OCI-LY3 (cell line): Measurements from ENCODE around the gene TMEM190.

Source experiments
- H2AFZ ChIP-seq: fragments of 200-600, 300-600 bp; shearing (Covaris generic); 2 replicates; pipeline ENCODE4 v1.6.0; 2014; ENCODE audit warnings: antibody characterized with exemption, low read depth, low read length
- H3K27ac ChIP-seq: fragments of 200-600, 300-600 bp; sonication (generic); 2 replicates; pipeline ENCODE4 v1.5.1; 2014; ENCODE audit warnings: mild to moderate bottlenecking, low read length, moderate library complexity, mixed read lengths
- H3K27me3 ChIP-seq: fragments of 200-600, 300-600 bp; sonication (generic); 2 replicates; pipeline ENCODE4 v1.6.1; 2014; ENCODE audit warnings: low read depth, low read length, mixed read lengths
- H3K36me3 ChIP-seq: fragments of 200-600, 300-600 bp; sonication (generic); replicated peaks from 2 replicates; pipeline ENCODE3; 2014; ENCODE audit warnings: low read depth, low read length, mixed read lengths
- H3K4me1 ChIP-seq: fragments of 300-600, 200-600 bp; sonication (generic); 2 replicates; pipeline ENCODE4 v1.6.1; 2014; ENCODE audit warnings: low read length, mixed read lengths
- H3K4me2 ChIP-seq: fragments of 200-600, 300-600 bp; sonication (generic); 2 replicates; pipeline ENCODE4 v1.6.1; 2014; ENCODE audit warnings: low read length, mixed read lengths
- H3K4me3 ChIP-seq: fragments of 300-600, 200-600 bp; sonication (generic); 2 replicates; pipeline ENCODE4 v1.5.1; 2014; ENCODE audit warnings: antibody characterized with exemption, mild to moderate bottlenecking, low read length, moderate library complexity
- H3K79me2 ChIP-seq: fragments of 300-600, 200-600 bp; shearing (Covaris generic); 2 replicates; pipeline ENCODE4 v1.6.1; 2014; ENCODE audit warnings: mild to moderate bottlenecking, low read length, mixed read lengths
- H3K9ac ChIP-seq: fragments of 300-600, 200-600 bp; shearing (Covaris generic); 2 replicates; pipeline ENCODE4 v1.6.0; 2014; ENCODE audit warnings: mild to moderate bottlenecking, low read length, moderate library complexity
- H3K9me3 ChIP-seq: fragments of 200-600, 300-600 bp; shearing (Covaris generic); 2 replicates; pipeline ENCODE4 v1.6.1; 2014; ENCODE audit warnings: low read length, mixed read lengths; ENCODE audit not compliant: insufficient read depth
- H4K20me1 ChIP-seq: fragments of 200-600, 300-600 bp; sonication (generic); 2 replicates; pipeline ENCODE4 v1.6.1; 2016; ENCODE audit warnings: low read length, mixed read lengths; ENCODE audit not compliant: insufficient read depth
- EZH2phosphoT487 ChIP-seq: fragments of 200-600 bp; shearing (Covaris generic); IDR thresholded peaks from 2 replicates; pipeline ENCODE4 v1.6.1; 2018; ENCODE audit warnings: antibody characterized with exemption, mixed run types, low read depth
- TF ChIP-seq, protein P1 (sequence below): fragments of 200-600, 300-600 bp; sonication (generic); IDR thresholded peaks from 2 replicates; pipeline ENCODE4 v1.5.1; 2014; ENCODE audit warnings: antibody characterized with exemption, low read length, low read depth

TMEM190 gene

DNA sequence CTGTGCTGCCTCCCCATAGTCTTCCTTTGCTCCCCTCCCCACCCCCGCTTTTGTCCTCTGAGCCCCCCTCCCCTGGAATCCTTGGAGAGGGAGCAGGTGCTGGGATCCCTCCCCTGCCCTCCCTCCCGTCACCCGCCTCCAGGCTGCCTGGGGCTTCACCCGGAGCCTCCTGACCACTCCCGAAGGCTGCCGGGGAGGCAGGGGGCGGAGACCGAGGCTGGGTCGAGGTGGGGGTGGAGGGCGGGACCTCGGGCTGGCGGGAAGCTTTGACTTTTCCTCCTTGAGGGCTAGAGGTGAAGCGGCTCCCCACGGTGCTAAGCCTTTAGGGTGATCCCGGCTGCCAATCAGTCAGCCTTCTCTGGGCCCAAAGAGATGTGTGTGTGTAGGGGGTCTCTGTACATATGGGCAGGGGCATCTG, 35.4 kb upstream of the TMEM190 start:
- H3K9ac ChIP-seq: peak overlapping the region; percentile 94
- no peak overlapping the region for H2AFZ ChIP-seq
- H3K4me1 ChIP-seq: peaks cover 9% of the 10 kb centered on the region; the same call in 1 of the 2 replicates
- H4K20me1 ChIP-seq: no peaks in the 10 kb centered on the region
- peak overlapping the region; percentile 87 for H3K4me2 ChIP-seq
- TF ChIP-seq, protein P1, sequence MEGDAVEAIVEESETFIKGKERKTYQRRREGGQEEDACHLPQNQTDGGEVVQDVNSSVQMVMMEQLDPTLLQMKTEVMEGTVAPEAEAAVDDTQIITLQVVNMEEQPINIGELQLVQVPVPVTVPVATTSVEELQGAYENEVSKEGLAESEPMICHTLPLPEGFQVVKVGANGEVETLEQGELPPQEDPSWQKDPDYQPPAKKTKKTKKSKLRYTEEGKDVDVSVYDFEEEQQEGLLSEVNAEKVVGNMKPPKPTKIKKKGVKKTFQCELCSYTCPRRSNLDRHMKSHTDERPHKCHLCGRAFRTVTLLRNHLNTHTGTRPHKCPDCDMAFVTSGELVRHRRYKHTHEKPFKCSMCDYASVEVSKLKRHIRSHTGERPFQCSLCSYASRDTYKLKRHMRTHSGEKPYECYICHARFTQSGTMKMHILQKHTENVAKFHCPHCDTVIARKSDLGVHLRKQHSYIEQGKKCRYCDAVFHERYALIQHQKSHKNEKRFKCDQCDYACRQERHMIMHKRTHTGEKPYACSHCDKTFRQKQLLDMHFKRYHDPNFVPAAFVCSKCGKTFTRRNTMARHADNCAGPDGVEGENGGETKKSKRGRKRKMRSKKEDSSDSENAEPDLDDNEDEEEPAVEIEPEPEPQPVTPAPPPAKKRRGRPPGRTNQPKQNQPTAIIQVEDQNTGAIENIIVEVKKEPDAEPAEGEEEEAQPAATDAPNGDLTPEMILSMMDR: no peak
- no peak for TF ChIP-seq EZH2phosphoT487
- H3K27me3 ChIP-seq: peaks cover 8% of the 10 kb centered on the region; the same call in 1 of the 2 replicates
- peak overlapping the region; percentile 96 for H3K4me3 ChIP-seq
- peaks cover 5% of the 10 kb centered on the region for H3K36me3 ChIP-seq
- H3K9me3 ChIP-seq: no peaks in the 10 kb centered on the region
- H3K27ac ChIP-seq: no peak overlapping the region
- H3K79me2 ChIP-seq: peaks cover 8% of the 10 kb centered on the region; the same call in 1 of the 2 replicates

DNA sequence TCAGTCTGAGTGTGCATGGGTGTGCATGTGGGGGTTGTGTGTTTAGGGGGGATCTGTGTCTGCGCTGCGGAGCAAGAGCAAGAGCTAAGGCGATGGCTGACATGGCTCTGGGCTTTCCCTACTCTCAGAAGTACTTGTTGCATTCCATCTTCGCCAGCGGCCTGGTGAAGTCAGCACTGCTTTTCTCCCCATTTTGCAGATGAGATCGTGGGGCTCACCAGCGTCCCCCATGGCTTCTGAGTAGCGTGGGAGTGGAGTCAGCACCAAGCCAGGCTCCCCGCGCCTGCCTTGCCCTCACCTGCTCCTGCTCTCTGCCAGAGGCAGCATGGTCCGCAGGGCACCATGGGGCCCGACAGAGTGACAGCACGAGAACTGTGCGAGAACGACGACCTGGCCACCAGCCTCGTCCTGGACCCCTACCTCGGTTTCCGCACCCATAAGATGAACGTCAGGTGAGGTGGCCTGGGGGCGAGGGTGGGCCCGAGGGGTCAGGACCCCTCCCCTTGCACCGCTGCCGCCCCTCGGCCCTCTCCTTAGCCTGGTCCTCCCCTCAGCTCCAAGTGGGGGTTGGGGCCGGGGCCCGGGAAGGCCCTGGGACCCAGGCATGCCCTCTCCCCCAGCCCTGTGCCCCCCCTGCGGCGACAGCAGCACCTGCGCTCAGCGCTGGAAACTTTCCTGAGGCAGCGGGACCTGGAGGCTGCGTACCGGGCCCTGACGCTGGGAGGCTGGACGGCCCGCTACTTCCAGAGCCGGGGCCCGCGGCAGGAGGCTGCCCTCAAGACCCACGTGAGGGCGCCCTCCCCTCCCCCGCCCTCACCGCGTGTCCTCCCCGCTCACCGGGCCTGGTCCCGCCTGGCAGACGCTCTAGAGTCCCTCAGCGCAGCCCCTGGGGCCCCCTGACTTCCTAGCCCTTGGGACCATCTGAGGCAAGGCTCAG, 34.8 kb upstream of the TMEM190 start:
- Histone ChIP-seq H3K9ac (peak overlapping the region; percentile 94; the same call in 1 of the 2 replicates), H3K79me2 (peaks cover 8% of the 10 kb centered on the region; the same call in 1 of the 2 replicates), H3K4me2 (peak overlapping the region; percentile 87), H3K4me3 (peak overlapping the region; percentile 96), H3K27me3 (0 out of 2 replicates have a peak, but pooled peaks cover 4% of the 10 kb centered on the region), H3K4me1 (peaks cover 9% of the 10 kb centered on the region; the same call in 1 of the 2 replicates), H3K27ac (no peak overlapping the region), H2AFZ (no peak overlapping the region), H4K20me1 (no peaks in the 10 kb centered on the region), H3K36me3 (peaks cover 5% of the 10 kb centered on the region), H3K9me3 (no peaks in the 10 kb centered on the region)
- no peak for TF ChIP-seq EZH2phosphoT487
- TF ChIP-seq, protein P1: no peak

DNA sequence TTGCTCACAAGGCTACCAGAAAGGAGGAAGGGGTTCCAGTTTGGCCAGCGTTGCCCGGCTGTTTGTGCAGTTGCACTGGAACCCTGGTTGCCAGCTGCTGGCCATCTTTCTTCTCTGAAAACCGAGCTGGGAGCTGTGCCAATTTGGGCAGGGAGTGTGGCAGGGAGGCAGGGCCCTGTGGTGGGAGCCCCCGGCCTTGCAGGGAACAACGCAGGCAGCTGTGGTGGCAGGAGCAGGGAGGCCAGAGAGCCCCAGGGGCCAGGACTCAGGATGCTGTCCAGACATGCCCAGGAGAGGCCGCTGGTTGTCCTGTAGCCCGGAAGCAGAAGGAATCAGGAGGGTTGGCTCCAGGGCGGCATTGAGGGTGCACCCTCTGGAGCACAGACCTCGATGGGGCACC, 32.2 kb upstream of the TMEM190 start:
- Histone ChIP-seq H3K27ac (no peak overlapping the region), H3K36me3 (peaks cover 5% of the 10 kb centered on the region), H3K79me2 (peaks cover 8% of the 10 kb centered on the region; the same call in 1 of the 2 replicates), H3K27me3 (no peaks in the 10 kb centered on the region), H3K9me3 (no peaks in the 10 kb centered on the region), H3K9ac (no peak overlapping the region), H3K4me3 (no peak overlapping the region), H3K4me1 (peaks cover 2% of the 10 kb centered on the region; the same call in 1 of the 2 replicates), H4K20me1 (0 out of 2 replicates have a peak, but pooled peaks cover 2% of the 10 kb centered on the region), H2AFZ (no peak overlapping the region), H3K4me2 (no peak overlapping the region)
- TF ChIP-seq, protein P1: no peak
- no peak for TF ChIP-seq EZH2phosphoT487

DNA sequence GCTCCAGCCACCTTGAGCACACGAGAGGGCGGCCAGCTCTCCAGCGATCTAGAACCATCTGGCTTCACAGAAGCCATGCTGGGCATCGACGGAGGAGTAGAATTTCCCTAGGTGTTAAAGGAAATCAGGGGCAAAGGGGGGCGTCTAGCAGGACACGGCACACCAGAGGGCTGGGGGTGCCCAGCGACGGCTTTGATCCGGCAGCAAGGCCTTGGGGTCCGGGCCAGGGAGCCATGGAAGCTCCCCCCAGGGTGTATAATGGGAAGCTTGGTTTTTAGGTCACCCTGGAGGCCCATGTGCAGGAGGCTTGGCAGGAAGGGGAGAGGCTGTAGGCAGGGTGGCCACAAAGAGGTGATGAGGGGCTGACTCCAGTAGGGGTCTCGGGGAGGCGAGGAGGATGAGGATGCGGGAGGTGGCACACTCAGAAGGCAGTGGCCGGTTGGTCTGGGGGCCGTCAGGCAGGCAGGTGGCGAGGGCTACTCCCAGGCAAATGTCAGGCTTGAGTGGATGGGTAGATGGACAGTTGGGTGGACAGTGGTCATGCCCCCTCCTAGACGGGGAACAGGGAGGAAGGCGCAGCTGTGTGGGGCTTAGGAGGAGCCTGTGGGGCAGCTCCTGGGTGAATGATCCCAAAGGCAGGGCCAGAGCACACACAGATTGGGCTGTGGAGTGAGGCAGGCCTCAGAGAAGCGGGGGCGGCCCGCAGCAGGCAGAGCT, 31.4 kb upstream of the TMEM190 start:
- H3K27me3 ChIP-seq: no peaks in the 10 kb centered on the region
- no peak overlapping the region for H3K27ac ChIP-seq
- H3K4me3 ChIP-seq: no peak overlapping the region
- H3K4me2 ChIP-seq: no peak overlapping the region
- H4K20me1 ChIP-seq: 0 out of 2 replicates have a peak, but pooled peaks cover 2% of the 10 kb centered on the region
- no peak overlapping the region for H3K9ac ChIP-seq
- no peaks in the 10 kb centered on the region for H3K9me3 ChIP-seq
- peaks cover 6% of the 10 kb centered on the region; the same call in 1 of the 2 replicates for H3K79me2 ChIP-seq
- TF ChIP-seq EZH2phosphoT487: no peak
- TF ChIP-seq, protein P1: no peak
- H3K36me3 ChIP-seq: peaks cover 5% of the 10 kb centered on the region
- H3K4me1 ChIP-seq: peaks cover 2% of the 10 kb centered on the region; the same call in 1 of the 2 replicates
- no peak overlapping the region for H2AFZ ChIP-seq
